WERI-Rb-1 (cell line): ENCODE measurements around the gene SPDYC.

Experiments used
- DNase-seq: peaks from one replicate; pipeline ENCODE4 v3.0.0-alpha.2; 2020
- H3K27ac ChIP-seq: fragments of 250-450 bp; sonication (Bioruptor Pico); 2 replicates; pipeline ENCODE4 v1.5.1; 2020; ENCODE audit warnings: mild to moderate bottlenecking, moderate library complexity
- H3K27me3 ChIP-seq: fragments of 250-450 bp; sonication (Bioruptor Pico); 2 replicates; pipeline ENCODE4 v1.5.1; 2021; ENCODE audit warnings: mild to moderate bottlenecking, low read depth, moderate library complexity; ENCODE audit not compliant: insufficient read depth, severe bottlenecking
- H3K36me3 ChIP-seq: fragments of 250-450 bp; sonication (Bioruptor Pico); 2 replicates; pipeline ENCODE4 v1.5.1; 2020; ENCODE audit warnings: mild to moderate bottlenecking, moderate library complexity
- H3K4me3 ChIP-seq: 2 replicates; pipeline ENCODE4 v1.5.1; 2011; ENCODE audit warnings: low read depth, mild to moderate bottlenecking, control low read depth, low read length
- H3K9me3 ChIP-seq: fragments of 250-450 bp; sonication (Bioruptor Pico); 2 replicates; pipeline ENCODE4 v1.5.1; 2021; ENCODE audit warnings: mild to moderate bottlenecking, moderate library complexity; ENCODE audit not compliant: severe bottlenecking
- TF ChIP-seq, protein P1 (sequence below): IDR thresholded peaks from 2 replicates; pipeline ENCODE4 v1.5.1; 2011; ENCODE audit warnings: low read depth, mild to moderate bottlenecking, control low read depth, inconsistent platforms, low read length

The SPDYC gene, protein sequence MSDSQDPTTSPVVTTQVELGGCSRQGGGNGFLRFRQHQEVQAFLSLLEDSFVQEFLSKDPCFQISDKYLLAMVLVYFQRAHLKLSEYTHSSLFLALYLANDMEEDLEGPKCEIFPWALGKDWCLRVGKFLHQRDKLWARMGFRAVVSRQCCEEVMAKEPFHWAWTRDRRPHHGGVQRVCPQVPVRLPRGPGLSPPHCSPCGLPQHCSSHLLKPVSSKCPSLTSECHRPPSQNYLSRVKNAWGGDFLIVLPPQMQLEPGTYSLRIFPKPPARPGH

DNA sequence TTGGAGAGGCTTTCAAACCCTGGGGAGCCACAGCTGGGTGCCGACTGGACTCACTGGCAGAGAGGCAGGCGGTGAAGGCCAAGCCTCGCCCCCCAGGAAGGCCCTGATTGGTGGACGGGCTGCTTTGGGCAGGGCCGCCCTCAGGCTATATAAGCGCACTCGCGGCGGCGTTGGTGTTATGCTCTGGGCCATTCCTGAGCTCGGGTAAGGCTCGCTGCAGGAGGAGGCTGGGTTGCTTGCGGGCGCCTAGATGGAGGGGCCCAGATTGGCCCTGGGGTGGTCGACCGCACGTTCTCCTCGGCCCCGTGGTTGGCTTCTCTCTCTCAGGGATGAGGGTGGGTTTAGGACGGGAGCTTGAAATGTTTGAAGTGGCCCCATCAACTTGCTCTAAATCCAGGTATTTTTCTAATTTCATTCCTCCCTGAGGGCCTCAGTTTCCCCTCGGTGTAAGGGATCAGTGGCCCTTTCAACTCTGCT, at the start of gene SPDYC:
Gene SPDYC (plus strand): TSS at position 176 of the 477 bp plus-strand sequence. CDS start 1,125 bp downstream, outside the sequence.
- Histone ChIP-seq H3K36me3 (no peaks in the 10 kb centered on the region), H3K27ac (no peak within 1 kb of the TSS), H3K9me3 (no peaks in the 10 kb centered on the region), H3K4me3 (no peak within 1 kb of the TSS), H3K27me3 (no peaks in the 10 kb centered on the region)
- no peak for DNase-seq
- TF ChIP-seq, protein P1, sequence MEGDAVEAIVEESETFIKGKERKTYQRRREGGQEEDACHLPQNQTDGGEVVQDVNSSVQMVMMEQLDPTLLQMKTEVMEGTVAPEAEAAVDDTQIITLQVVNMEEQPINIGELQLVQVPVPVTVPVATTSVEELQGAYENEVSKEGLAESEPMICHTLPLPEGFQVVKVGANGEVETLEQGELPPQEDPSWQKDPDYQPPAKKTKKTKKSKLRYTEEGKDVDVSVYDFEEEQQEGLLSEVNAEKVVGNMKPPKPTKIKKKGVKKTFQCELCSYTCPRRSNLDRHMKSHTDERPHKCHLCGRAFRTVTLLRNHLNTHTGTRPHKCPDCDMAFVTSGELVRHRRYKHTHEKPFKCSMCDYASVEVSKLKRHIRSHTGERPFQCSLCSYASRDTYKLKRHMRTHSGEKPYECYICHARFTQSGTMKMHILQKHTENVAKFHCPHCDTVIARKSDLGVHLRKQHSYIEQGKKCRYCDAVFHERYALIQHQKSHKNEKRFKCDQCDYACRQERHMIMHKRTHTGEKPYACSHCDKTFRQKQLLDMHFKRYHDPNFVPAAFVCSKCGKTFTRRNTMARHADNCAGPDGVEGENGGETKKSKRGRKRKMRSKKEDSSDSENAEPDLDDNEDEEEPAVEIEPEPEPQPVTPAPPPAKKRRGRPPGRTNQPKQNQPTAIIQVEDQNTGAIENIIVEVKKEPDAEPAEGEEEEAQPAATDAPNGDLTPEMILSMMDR, result no peak

DNA sequence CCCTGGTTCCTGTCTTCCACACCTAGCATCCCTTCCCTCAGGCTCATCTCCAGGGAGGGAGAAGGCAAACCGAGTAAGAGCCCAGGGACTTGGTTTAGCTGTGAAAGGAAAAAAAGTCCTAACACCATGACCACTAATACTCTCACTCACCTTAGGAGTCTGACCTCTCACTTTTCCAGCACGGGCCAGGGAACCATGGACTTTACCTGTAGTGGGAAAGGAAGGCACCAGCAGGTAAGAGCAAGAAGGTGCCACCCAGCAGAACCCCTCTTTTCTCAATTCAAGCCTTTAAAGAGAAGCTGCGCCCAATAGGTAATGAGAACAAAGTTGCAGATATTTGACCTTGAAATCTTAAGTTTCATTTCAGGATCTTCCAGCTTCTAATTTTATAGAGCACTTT, 49.2 kb upstream of the SPDYC start:
- no peak for DNase-seq
- Histone ChIP-seq H3K9me3 (no peaks in the 10 kb centered on the region), H3K27me3 (no peaks in the 10 kb centered on the region), H3K4me3 (peak overlapping the region; percentile 81), H3K36me3 (peaks cover 75% of the 10 kb centered on the region), H3K27ac (no peak overlapping the region; the same call in 1 of the 2 replicates)
- TF ChIP-seq, protein P1, result no peak

DNA sequence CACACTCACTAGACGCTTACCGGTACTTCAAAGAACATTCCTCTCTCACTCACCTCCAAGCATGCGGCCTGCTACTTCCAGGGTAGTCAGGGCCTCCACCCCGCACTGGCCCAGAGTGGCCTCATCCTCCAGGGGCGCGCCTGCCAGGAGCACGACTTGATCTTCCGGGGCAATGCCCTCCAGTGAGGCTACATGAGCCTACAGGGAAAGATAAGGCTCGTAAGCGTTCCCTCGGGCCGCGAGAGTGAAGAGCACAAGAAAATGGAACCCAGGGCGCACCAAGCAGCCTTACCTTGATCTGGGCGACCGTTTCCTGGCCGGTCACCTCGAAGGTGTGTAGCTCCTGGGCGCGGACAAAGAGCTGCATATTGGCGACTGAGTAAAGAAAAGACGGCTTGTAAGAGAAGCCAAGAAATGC, 48.6 kb upstream of the SPDYC start:
- peak overlapping the region; percentile 81 for H3K4me3 ChIP-seq
- no peaks in the 10 kb centered on the region for H3K27me3 ChIP-seq
- peaks cover 78% of the 10 kb centered on the region for H3K36me3 ChIP-seq
- H3K27ac ChIP-seq, result peak overlapping the region; percentile 79
- DNase-seq, result no peak
- no peaks in the 10 kb centered on the region for H3K9me3 ChIP-seq
- TF ChIP-seq, protein P1, result no peak

DNA sequence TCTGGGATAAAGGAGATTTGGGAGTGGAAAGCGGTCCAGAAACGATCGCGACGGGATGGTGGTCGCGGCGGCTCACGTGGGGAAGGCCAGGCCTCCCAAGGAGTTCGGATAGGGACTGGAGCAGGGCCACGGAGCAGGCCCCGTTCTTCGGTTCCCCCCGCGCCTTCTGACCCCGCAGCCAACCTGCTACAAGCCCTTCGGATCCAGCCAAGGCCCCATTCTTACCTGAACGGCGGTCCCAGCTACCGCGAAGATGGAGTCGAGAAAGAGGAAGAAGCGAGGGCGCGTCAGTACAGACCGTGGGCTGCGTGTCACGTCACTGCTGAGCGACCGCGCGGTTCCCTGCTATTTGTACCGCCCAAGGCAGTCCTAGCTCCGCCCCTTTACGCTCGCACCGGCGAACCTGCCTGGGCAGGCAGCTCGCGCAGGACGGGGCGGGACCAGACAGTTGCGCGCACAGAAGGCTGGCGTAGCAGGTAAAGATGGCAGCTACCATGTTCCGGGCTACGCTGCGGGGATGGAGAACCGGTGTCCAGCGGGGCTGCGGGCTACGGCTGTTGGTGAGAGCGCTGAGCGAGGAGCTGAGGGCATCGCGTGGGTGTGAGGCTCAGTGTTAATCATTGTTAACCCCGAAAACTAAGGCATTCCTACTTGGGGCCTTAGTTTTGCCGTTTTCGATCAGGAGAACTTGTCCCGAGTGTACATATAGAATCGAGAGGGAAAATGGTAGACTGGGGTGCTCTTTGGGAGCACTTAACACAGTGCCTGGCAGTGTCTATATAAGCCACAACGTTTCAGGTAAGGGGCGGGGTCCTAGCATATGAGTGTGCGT, 48.0 kb upstream of the SPDYC start, which contains the start of the genes FAU and MRPL49:
Gene FAU (minus strand): TSS at position 270 of the 832 bp plus-strand sequence. CDS start 321 bp downstream, outside the sequence.
Gene MRPL49 (plus strand): TSS at position 457 of the 832 bp plus-strand sequence. CDS start 26 bp downstream, at position 483.
- Histone ChIP-seq H3K36me3 (peaks cover 82% of the 10 kb centered on the region), H3K4me3 (peak within 1 kb of the TSS; percentile 81), H3K27ac (peak within 1 kb of the TSS; percentile 90), H3K27me3 (no peaks in the 10 kb centered on the region), H3K9me3 (no peaks in the 10 kb centered on the region)
- TF ChIP-seq, protein P1, result no peak
- peak; percentile 99 for DNase-seq

DNA sequence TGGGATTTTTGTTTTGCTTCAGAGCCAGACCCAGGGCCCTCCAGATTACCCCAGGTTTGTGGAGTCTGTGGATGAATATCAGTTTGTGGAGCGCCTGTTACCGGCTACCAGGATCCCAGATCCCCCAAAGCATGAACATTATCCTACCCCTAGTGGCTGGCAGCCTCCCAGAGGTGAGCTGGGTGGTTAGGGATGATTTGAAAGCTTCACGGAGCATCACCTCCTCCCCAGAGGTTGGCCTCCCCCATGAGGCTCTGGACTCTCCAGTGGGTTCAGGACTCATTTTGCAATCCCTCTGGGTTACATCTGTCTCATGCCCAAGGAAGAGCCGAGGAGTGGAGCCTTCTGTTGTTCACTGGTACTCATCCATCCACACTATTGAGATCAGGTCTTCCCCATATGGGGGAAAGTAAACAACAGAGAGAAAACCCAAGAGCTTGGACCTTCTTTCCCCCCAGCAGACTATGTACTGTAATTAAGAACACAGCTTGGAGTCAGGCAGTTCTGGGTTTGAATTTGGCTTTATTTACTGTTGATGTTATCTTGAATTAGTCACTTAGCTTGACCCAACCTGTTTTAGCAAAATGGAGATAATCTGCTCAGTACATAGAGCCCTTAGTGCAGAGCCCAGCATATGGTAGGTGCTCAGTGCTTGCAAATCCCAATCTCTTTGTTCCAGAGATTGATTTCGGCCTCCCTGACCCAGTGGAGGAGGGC, 45.4 kb upstream of the SPDYC start:
- no peaks in the 10 kb centered on the region for H3K27me3 ChIP-seq
- H3K4me3 ChIP-seq, result no peak overlapping the region
- H3K36me3 ChIP-seq, result peaks cover 87% of the 10 kb centered on the region
- TF ChIP-seq, protein P1, result no peak
- H3K9me3 ChIP-seq, result no peaks in the 10 kb centered on the region
- no peak for DNase-seq
- H3K27ac ChIP-seq, result peak overlapping the region; percentile 51
